ENCODE measurements around the gene PTPRA.
"Not testable (repeated sequence)": the region's sequence is repeated elsewhere in the genome, so short reads cannot be mapped to it uniquely, and the experiment has no call there.

The PTPRA gene

DNA sequence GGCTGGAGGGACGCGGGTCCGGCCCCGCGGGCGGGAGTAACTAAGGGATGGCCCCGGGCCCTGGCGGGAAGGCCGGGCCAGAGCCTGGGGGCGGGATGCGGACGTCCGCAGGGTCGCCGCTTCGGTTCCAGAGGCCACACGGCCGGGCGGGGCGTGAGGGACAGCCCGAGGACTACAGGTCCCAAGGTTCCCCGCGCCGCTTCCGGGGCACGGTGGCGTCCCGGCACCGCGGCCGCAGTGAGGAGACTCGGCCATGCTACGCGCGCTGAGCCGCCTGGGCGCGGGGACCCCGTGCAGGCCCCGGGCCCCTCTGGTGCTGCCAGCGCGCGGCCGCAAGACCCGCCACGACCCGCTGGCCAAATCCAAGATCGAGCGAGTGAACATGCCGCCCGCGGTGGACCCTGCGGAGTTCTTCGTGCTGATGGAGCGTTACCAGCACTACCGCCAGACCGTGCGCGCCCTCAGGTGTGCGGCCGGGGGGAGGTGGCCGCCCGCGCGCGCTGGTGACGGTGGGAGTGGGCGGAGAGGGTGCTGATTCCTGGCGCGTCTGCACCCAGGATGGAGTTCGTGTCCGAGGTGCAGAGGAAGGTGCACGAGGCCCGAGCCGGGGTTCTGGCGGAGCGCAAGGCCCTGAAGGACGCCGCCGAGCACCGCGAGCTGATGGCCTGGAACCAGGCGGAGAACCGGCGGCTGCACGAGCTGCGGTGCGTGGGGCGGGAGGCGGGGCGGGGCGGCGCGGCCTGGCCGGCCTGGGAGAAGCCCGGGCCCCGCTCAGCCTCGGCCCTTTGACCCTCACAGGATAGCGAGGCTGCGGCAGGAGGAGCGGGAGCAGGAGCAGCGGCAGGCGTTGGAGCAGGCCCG, 172.8 kb downstream of the PTPRA start, which contains the start of gene MRPS26:
TSS of gene MRPS26 (plus strand) at position 237 of the 861 bp plus-strand sequence. CDS start at position 254, 17 bp downstream.
- intact Hi-C loops (cut with DNase I), result loop anchor here (5.0 to 10.0 kb wide), 2 partner anchors 174 to 269 kb away; partner anchors contain the start of gene PTPRA

DNA sequence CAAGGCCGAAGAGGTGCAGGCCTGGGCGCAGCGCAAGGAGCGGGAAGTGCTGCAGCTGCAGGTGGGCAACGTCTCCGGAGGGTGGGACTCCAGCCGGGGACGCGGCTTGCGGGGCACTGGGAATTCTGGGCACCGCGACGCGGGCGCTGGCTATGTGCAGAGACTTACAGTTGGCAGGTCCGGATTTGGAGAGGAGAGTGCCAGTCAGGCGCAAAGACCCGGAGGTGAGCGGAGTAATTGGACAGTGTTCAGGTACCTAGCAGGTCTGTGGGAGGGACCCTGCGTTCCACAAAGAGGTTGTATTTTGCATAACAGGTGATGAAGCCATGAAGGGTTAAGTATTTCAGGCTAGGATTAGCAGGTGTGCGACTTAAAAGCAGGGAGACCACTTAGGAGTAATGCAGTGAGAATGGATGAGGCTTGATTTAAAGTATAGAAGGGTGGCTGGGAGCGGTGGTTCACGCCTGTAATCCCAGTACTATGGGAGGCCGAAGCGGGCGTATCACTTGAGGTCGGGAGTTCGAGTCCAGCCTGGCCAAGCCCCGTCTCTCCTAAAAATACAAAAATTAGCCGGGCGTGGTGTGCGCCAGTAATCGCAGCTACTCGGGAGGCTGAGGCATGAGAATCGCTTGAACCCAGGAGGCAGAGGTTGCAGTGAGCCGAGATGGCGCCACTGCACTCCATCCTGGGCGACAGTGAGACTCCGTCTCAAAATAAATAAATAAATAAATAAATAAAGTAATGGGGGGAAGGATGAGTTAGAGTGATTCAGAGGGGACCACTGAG, 173.6 kb downstream of the PTPRA start:
- DNase-seq, result peak; percentile 29 to 83 (median 53)
- intact Hi-C loops (cut with DNase I), result loop anchor here (5.0 to 10.0 kb wide), 2 partner anchors 175 to 268 kb away; partner anchors contain the start of gene PTPRA

More for the DNA sequence above, 172.8 kb downstream of the PTPRA start, which contains the start of gene MRPS26:
- DNase-seq, result peak; percentile 72 to 96 (median 92)

DNA sequence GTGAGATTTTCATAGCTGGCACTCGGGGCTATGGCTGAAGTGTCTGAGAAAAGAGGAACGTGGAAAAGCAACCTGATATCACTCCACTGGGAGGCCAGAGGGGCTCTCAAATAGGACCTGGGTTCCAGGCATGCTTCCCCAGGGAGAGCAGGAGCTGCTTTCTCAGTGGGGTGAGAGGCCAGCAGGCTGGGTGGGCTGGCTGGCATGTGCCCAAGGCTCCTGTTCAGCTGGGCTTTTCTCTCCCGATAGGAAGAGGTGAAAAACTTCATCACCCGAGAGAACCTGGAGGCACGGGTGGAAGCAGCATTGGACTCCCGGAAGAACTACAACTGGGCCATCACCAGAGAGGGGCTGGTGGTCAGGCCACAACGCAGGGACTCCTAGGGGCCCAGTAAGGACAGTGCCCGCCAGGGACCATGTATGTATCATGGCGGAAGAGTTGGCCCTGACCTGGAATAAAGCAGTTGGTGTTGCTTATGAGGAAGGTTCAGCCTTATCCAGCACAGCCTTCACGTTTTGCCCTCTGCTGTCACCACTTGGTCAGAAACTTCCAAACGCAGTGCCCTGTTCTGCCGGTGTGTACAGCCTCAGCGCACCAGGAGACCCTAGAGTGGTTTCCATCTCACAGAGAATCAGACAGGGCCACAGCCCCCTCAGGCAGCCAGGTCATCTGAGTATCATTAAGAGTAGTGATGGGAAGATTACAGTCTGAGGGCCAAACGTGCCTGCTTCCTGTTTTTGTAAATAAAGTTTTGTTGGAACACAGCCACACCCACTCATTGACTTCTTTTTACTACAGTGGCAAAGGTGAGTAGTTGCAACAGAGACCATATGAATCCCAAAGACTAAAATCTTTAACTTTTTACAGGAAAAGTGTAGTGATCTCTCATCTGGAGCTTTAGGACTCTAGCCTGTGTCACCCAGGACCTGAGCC, 174.5 kb downstream of the PTPRA start:
- DNase-seq, result no peak

DNA sequence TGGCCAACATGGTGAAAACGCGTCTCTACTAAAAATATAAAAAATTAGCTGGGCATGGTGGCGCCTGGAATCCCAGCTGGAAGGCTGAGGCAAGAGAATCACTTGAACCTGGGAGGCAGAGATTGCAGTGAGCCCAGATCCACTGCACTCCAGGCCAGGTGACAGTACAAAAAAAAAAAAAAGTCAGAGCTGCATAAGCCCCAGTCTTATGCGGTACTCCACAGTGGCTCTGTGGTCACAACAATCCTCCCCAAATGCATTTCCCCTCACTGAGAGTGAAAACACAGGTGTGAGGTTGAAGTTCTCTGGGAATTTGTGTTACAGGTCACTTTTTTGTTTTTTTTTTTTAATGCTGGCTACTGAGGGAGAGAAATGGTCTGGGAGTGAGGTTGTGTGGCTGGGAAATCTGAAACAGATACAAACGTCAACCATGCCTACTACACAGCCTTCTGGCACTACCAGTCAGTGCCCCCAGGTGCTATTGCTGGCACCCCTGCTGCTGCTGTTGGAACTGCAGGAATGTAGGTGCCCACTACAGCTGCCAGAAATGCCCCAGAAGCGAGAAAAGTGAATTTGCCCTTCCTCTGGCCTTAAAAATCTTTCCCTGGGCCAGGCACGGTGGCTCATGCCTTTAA, 178.2 kb downstream of the PTPRA start:
- DNase-seq, result no peak
- intact Hi-C loops (cut with DNase I), result loop anchor here (5.0 kb wide), 1 partner anchor 61 kb away; no protein-coding TSS in a partner anchor

More for the DNA sequence above, 174.5 kb downstream of the PTPRA start:
- intact Hi-C loops (cut with DNase I), result loop anchor here (5.0 to 10.0 kb wide), 2 partner anchors 175 to 267 kb away; partner anchors contain the start of gene PTPRA

DNA sequence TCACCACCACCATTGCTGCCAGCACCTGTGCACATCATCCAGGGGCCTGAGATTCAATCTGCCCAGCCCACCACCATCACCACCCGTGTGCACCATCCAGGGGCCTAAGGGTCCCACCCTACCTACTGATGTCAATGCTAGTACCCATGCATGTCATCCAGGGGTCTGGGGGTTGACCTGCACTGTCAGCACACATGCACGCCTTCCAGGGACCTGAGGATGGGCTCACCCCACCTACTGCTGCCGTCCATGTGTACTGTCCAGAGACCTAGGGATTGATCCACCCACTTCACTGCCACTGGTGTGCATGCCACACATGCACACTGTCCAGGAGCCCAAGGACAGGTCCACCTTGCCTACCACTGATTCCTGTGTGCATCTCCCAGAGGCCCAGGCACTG, 186.2 kb downstream of the PTPRA start:
- intact Hi-C loops (cut with DNase I), result no loop called here

DNA sequence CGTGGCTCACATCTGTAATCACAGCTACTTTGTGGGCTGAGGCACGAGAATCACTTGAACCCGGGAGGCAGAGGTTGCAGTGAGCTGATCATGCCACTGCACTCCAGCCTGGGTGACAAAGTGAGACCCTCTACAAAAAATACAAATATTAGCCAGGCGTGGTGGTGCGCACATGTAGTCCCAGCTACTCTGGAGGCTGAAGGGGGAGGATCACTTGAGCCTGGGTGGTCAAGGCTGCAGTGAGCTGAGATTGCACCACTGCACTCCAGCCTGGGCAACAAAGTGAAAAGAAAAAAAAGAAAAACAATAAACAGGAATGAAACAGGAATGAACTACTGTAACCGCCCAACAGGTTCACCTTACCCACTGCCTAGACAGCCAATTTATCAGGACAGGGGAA, 190.8 kb downstream of the PTPRA start:
- intact Hi-C loops (cut with DNase I); DNase-seq: not testable (repeated sequence)

More for the DNA sequence above, 186.2 kb downstream of the PTPRA start:
- DNase-seq, result no peak

DNA sequence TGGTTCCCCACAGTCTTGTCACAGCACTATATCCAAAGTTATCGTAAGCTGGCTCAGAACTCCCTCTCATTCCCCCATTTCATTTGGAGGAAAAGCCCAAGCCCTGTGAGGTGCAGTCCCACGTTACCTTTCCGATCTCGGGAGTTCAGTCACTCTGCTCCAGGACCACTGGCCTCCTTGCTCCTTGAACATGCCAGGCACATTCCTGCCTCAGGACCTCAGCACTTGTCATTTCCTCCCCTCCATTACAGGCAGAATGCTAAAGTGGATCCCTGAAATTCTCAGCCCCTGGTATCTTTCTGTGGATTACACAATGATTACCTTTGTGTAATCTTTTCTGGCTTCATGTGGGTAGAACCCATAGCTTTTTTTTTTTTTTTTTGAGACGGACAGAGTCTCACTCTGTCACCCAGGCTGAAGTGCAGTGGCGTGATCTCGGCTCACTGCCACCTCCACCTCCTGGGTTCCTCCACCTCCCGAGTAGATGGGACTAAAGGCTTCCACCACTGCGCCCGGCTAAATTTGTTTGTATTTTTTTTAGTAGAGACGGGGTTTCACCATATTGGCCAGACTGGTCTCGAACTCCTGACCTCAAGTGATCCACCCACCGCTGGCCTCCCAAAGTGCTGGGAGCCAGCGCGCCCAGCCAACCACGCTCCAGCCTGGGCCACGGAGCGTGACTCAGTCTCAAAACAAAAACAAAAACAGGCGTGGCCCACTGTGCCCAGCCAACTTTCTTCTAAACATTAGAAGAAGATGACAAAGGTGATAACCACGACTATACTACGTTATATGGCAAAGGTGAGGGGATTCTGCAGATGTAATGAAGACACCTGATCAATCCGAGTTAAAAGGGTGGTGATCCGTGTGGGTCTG, 194.1 kb downstream of the PTPRA start:
- DNase-seq, result no peak
- intact Hi-C loops (cut with DNase I), result no loop called here

DNA sequence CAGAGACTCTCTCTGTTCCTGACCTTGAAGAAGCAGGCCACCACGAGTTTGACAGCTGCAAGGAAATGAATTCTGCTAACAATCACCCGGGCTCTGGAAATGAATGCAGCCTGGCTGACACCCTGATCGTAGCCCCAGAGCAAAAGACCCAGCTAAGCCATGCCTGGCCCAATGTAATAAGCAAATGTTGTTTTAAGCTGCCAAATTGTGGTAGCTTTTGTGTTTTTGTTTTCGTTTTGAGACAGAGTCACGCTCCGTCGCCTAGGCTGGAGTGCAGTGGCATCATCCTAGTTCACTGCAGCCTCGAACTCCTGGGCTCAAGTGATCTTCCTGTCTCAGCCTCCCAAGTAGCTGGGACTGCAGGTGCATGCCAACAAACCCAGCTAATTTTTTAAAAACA, 194.8 kb downstream of the PTPRA start:
- intact Hi-C loops (cut with DNase I), result no loop called here
- DNase-seq, result no peak

DNA sequence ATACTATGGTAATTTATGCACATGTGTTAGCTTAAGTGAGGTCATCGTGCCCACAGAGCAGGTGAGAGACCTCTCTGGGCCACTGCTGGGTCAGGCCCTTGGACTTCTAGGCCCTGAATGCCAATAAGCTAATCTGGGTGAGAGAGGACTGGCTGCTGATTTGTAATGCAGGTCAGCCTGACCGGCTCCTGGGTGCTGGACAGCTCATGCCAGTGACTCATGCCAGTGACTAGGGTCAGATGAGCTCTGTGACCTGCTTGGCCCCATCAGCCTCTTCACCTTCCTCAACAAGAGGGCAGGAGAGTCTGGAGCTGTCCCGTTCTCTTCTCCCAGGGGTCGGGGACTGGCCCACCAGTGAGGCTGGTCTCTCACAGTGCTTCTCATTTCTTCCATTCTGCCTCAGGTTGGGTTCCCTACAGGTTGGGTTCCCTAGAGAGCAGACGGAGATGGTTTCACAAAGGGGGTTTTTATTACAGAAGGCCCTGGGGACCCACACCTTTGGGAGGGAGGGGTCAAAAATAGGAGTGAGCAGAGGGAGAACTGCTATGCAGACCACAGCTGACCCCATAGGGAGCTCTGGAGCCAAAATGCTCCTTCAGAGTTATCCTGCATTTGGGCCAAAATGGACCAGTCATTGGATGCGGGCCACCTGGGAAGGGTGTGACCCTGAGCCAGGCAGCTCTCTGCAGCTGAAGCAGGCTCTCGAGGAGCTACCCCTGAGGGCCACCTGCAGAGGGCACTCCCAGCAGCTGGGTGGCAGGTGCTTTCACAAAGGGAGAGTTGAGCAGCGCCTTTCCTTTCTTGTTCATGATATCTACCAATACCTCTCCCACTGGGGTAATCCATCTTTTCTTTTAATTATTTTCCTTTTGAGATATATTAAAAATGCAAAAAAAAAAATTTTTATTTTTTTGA, 196.0 kb downstream of the PTPRA start:
- intact Hi-C loops (cut with DNase I), result no loop called here
- DNase-seq, result peak in 1 of 42 donors; percentile 18

DNA sequence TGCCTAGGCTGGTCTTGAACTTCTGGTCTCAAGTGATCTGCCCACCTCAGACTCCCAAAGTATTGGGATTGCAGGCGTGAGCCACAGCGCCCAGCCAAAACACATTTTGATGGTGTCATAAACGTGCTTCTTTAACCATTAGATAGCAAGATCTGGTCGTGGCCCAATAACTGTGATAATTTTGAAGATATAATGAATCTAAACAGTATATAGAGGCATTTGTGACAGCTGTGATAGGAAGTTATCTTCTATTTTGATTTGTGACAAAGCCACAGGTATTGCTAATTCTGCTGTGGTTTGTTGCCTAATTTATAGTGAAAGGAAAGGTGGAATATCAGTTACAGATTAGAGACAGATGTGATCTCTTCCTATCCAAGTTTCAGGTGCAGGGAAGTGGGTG, 197.4 kb downstream of the PTPRA start:
- no peak for DNase-seq
- intact Hi-C loops (cut with DNase I), result no loop called here

DNA sequence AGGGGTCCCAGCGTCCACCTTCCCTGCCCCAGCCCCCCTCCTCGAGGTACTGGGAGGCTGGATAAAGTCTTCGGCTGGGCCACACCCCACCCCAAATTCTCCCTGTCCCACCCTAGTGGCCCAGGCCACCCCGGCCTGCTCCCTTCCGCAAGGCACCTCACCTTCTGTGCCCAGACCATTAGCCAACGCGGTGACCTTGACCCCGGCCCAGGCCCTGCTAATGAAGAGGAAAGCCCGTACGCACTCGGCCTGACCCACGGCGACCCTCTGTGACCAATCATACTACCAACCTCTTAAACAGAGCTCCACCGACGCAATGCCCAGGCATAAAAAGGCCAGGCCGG, 198.0 kb downstream of the PTPRA start:
- intact Hi-C loops (cut with DNase I), result no loop called here

DNA sequence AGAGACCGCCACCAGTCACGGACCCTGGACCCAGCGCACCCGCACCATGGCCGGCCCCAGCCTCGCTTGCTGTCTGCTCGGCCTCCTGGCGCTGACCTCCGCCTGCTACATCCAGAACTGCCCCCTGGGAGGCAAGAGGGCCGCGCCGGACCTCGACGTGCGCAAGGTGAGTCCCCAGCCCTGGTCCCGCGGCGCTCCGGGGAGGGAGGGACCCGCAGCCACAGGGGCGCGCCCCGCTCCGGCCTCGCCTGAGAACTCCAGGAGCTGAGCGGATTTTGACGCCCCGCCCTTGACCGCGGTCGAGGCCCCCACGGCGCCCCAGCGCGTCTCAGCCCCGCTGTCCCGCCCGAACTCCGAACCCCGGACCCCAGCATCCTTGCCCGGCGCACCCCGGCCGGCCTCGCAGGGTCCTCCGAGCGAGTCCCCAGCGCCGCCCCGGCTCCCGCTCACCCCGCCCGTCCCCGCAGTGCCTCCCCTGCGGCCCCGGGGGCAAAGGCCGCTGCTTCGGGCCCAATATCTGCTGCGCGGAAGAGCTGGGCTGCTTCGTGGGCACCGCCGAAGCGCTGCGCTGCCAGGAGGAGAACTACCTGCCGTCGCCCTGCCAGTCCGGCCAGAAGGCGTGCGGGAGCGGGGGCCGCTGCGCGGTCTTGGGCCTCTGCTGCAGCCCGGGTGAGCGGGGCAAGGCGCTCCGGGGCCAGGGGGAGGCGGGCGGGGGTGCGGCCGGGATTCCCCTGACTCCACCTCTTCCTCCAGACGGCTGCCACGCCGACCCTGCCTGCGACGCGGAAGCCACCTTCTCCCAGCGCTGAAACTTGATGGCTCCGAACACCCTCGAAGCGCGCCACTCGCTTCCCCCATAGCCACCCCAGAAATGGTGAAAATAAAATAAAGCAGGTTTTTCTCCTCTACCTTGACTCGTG, 198.6 kb downstream of the PTPRA start, which contains the start of gene OXT:
TSS of gene OXT (plus strand) at position 11 of the 920 bp plus-strand sequence. CDS start at position 47, 36 bp downstream.
- intact Hi-C loops (cut with DNase I), result no loop called here
- no peak for DNase-seq

More for the DNA sequence above, 198.0 kb downstream of the PTPRA start:
- DNase-seq, result no peak

DNA sequence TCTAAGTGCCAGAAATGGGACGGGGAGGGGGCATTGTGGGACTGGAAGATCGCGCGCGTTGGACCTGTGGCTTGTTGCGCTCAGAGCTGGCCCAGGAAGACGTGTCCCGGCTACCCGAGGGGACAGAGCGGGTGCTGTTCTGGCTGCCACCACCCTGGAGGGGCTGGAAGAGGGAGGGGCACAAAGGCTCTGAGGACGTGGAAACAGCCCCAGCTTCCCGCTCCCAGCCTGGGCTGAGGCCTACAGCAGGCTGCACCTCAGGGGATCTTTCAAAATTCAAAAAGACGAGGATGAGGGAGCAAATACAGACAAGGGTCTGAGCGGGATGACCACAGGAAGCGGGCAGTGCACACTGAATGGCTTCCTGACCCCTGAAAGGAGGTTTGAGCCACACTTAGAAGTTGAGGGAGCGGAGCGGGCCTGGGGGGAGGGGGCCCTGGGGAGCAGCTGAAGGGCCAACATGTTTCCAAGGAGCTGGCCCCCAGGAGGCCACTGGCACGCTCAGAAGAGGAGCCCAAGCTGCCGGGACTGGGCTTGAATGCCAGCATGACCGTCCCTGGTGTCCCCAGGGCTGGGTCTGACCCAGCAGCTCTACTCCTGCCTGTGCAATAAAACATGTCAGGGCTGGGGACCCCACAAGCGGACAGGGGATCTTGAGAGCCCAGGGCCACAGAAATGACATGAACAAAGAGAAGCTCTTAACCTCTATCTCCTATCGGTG, 199.4 kb downstream of the PTPRA start:
- intact Hi-C loops (cut with DNase I), result no loop called here
- DNase-seq, result no peak

DNA sequence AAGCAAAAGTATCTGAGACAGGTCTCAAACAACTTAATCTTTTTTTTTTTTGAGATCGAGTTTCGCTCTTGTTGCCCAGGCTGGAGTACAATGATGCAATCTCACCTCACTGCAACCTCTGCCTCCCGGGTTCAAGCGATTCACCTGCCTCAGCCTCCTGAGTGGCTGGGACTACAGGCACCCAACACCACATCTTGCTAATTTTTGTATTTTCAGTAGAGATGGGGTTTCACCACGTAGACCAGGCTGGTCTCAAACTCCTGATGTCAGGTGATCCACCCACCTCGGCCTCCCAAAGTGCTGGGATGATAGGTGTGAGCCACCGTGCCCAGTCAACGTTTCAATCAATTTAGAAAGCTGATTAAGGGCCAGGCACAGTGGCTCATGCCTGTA, 200.0 kb downstream of the PTPRA start:
- DNase-seq; intact Hi-C loops (cut with DNase I): not testable (repeated sequence)

Measured in head of caudate nucleus (tissue), 42 donors.